Ishikawa (cell line): Measurements from ENCODE around the gene DGKQ.

Source experiments
- CEBPB ChIP-seq: IDR thresholded peaks from 2 replicates; pipeline ENCODE4 v1.6.1; 2012
- CREB1 ChIP-seq: IDR thresholded peaks from 2 replicates; pipeline ENCODE4 v1.6.1; 2012; ENCODE audit warnings: low read depth
- EGR1 ChIP-seq: IDR thresholded peaks from 2 replicates; pipeline ENCODE4 v1.6.1; 2012
- EP300 ChIP-seq: IDR thresholded peaks from 2 replicates; pipeline ENCODE4 v1.6.1; 2012; ENCODE audit warnings: borderline replicate concordance
- FOXM1 ChIP-seq: IDR thresholded peaks from 2 replicates; pipeline ENCODE4 v1.6.1; 2012; ENCODE audit warnings: low read depth, borderline replicate concordance
- NFIC ChIP-seq: IDR thresholded peaks from 2 replicates; pipeline ENCODE4 v1.6.1; 2012
- RAD21 ChIP-seq: IDR thresholded peaks from 2 replicates; pipeline ENCODE4 v1.6.1; 2012; ENCODE audit warnings: low read depth
- TAF1 ChIP-seq: IDR thresholded peaks from 2 replicates; pipeline ENCODE4 v1.6.1; 2012; ENCODE audit warnings: low read depth, mild to moderate bottlenecking
- TCF12 ChIP-seq: IDR thresholded peaks from 2 replicates; pipeline ENCODE4 v1.6.1; 2012; ENCODE audit warnings: low read depth
- TEAD4 ChIP-seq: IDR thresholded peaks from 2 replicates; pipeline ENCODE4 v1.6.1; 2012
- ZBTB7A ChIP-seq: IDR thresholded peaks from 2 replicates; pipeline ENCODE4 v1.6.1; 2012; ENCODE audit warnings: low read depth
- TF ChIP-seq, protein P1 (sequence below): IDR thresholded peaks from 2 replicates; pipeline ENCODE4 v1.6.1; 2012
- TF ChIP-seq, protein P2 (sequence below): IDR thresholded peaks from 2 replicates; pipeline ENCODE4 v1.6.1; 2012; ENCODE audit warnings: low read depth, mild to moderate bottlenecking
- TF ChIP-seq, protein P3 (sequence below): IDR thresholded peaks from 2 replicates; pipeline ENCODE4 v1.6.1; 2012

DNA sequence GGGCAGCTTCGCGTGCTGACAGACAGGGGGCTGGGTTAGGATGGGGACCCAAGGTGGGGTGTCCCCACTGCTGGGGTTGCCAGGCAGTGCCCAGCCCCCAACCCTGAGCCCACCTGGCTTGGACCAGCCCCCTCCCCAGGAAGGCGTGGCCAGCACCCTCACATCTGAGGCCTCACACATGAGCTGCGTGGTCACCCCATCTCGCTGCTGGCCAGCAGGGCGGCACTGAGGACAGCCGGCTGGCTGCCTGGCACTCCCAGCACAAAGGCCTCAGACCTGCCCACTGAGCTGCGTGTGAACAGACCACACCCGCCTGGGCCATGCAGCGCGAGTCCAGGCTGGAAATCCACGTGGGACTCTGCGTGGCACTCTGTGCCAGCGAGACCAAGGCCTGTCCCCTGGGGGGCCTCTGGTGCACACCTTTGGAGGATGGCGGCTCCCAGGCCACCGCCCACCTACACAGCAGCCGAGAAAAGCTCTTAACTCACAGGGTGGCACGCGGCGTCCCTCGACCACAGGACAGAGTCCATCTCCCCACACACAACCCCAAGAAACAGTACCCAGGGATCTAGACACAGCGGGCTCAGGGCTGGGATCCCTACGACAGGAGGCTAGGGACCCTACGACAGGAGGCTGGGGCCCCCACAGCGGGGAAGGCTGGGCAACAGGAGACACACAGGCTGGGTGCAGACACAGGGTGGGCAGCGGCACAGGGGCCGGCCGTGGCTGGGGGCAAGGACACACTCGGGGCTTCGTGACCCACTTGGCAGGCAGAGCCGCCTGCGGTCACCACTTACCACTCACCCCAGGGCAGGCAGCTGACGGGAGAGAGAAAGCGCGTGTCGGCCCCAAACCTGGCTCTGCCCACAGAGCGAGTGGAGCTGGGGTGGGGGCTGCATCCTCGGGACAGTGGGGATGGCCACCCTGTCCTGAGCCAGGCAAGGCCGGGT, 9.8 kb downstream of the DGKQ start:
- TF ChIP-seq CREB1 (no peak), TCF12 (no peak), RAD21 (no peak), TAF1 (no peak), ZBTB7A (no peak), TEAD4 (no peak), CEBPB (no peak), NFIC (no peak), EP300 (no peak), FOXM1 (no peak), EGR1 (no peak)
- TF ChIP-seq, protein P1, sequence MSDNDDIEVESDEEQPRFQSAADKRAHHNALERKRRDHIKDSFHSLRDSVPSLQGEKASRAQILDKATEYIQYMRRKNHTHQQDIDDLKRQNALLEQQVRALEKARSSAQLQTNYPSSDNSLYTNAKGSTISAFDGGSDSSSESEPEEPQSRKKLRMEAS: no peak
- TF ChIP-seq, protein P2, sequence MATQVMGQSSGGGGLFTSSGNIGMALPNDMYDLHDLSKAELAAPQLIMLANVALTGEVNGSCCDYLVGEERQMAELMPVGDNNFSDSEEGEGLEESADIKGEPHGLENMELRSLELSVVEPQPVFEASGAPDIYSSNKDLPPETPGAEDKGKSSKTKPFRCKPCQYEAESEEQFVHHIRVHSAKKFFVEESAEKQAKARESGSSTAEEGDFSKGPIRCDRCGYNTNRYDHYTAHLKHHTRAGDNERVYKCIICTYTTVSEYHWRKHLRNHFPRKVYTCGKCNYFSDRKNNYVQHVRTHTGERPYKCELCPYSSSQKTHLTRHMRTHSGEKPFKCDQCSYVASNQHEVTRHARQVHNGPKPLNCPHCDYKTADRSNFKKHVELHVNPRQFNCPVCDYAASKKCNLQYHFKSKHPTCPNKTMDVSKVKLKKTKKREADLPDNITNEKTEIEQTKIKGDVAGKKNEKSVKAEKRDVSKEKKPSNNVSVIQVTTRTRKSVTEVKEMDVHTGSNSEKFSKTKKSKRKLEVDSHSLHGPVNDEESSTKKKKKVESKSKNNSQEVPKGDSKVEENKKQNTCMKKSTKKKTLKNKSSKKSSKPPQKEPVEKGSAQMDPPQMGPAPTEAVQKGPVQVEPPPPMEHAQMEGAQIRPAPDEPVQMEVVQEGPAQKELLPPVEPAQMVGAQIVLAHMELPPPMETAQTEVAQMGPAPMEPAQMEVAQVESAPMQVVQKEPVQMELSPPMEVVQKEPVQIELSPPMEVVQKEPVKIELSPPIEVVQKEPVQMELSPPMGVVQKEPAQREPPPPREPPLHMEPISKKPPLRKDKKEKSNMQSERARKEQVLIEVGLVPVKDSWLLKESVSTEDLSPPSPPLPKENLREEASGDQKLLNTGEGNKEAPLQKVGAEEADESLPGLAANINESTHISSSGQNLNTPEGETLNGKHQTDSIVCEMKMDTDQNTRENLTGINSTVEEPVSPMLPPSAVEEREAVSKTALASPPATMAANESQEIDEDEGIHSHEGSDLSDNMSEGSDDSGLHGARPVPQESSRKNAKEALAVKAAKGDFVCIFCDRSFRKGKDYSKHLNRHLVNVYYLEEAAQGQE: no peak
- TF ChIP-seq, protein P3, sequence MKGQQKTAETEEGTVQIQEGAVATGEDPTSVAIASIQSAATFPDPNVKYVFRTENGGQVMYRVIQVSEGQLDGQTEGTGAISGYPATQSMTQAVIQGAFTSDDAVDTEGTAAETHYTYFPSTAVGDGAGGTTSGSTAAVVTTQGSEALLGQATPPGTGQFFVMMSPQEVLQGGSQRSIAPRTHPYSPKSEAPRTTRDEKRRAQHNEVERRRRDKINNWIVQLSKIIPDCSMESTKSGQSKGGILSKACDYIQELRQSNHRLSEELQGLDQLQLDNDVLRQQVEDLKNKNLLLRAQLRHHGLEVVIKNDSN: no peak
